WTC11 (cell line): ENCODE results near the gene RFK.

ENCODE experiments used
- JAZF1 ChIP-seq: fragments of 250-450 bp; sonication (Bioruptor Pico); IDR thresholded peaks from 2 replicates; pipeline ENCODE4 v1.9.0; 2021; ENCODE audit warnings: moderate library complexity, mild to moderate bottlenecking, inconsistent platforms
- NFYB ChIP-seq: sonication (generic); formaldehyde crosslinking; conservative IDR thresholded peaks from 2 replicates; pipeline ENCODE4 v1.8.0; 2022; ENCODE audit warnings: low read depth, missing genetic modification reagents
- TP53 ChIP-seq: sonication (generic); formaldehyde crosslinking; IDR thresholded peaks from 2 replicates; pipeline ENCODE4 v1.8.1; 2023; ENCODE audit warnings: mild to moderate bottlenecking, missing genetic modification reagents
- ZNF263 ChIP-seq: sonication (generic); formaldehyde crosslinking; IDR thresholded peaks from 2 replicates; pipeline ENCODE4 v1.8.1; 2022; ENCODE audit warnings: low read depth, mild to moderate bottlenecking, moderate library complexity, missing genetic modification reagents
- TF ChIP-seq, protein P1 (sequence below): fragments of 200-600 bp; IDR thresholded peaks from 2 replicates; pipeline ENCODE4 v1.8.0; 2022; ENCODE audit warnings: antibody characterized with exemption
- TF ChIP-seq, protein P2 (sequence below): sonication (generic); formaldehyde crosslinking; IDR thresholded peaks from 2 replicates; pipeline ENCODE4 v1.8.0; 2022; ENCODE audit warnings: missing genetic modification reagents
- TF ChIP-seq, protein P3 (sequence below): sonication (generic); formaldehyde crosslinking; IDR thresholded peaks from 2 replicates; pipeline ENCODE4 v1.8.0; 2022; ENCODE audit warnings: mild to moderate bottlenecking, missing genetic modification reagents
- TF ChIP-seq, protein P4 (sequence below): fragments of 250-450 bp; sonication (Bioruptor Pico); IDR thresholded peaks from 2 replicates; pipeline ENCODE4 v1.9.0; 2021; ENCODE audit warnings: moderate library complexity, mild to moderate bottlenecking, inconsistent platforms, borderline replicate concordance

DNA sequence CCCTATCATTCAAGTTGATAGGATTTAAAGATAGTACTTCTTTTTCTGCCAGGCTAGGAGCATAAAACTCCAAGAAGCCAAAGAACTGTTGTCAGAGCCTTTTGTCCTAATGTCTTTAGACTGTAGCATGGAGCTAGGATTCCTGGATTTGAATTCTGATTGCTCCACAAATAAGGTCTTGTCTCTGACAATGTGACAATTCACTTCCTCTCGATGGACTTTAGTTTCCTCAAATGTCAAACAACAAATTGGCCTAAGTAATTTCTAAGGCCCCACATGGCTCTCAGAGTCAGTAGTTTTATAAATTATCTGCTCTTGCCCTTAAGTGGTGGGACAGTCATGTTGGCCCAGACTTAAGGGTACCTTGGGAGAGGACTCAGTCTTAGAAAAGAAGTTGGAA lies 36.7 kb downstream of the RFK start:
- TF ChIP-seq, protein P1, sequence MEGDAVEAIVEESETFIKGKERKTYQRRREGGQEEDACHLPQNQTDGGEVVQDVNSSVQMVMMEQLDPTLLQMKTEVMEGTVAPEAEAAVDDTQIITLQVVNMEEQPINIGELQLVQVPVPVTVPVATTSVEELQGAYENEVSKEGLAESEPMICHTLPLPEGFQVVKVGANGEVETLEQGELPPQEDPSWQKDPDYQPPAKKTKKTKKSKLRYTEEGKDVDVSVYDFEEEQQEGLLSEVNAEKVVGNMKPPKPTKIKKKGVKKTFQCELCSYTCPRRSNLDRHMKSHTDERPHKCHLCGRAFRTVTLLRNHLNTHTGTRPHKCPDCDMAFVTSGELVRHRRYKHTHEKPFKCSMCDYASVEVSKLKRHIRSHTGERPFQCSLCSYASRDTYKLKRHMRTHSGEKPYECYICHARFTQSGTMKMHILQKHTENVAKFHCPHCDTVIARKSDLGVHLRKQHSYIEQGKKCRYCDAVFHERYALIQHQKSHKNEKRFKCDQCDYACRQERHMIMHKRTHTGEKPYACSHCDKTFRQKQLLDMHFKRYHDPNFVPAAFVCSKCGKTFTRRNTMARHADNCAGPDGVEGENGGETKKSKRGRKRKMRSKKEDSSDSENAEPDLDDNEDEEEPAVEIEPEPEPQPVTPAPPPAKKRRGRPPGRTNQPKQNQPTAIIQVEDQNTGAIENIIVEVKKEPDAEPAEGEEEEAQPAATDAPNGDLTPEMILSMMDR = no peak
- TF ChIP-seq, protein P2, sequence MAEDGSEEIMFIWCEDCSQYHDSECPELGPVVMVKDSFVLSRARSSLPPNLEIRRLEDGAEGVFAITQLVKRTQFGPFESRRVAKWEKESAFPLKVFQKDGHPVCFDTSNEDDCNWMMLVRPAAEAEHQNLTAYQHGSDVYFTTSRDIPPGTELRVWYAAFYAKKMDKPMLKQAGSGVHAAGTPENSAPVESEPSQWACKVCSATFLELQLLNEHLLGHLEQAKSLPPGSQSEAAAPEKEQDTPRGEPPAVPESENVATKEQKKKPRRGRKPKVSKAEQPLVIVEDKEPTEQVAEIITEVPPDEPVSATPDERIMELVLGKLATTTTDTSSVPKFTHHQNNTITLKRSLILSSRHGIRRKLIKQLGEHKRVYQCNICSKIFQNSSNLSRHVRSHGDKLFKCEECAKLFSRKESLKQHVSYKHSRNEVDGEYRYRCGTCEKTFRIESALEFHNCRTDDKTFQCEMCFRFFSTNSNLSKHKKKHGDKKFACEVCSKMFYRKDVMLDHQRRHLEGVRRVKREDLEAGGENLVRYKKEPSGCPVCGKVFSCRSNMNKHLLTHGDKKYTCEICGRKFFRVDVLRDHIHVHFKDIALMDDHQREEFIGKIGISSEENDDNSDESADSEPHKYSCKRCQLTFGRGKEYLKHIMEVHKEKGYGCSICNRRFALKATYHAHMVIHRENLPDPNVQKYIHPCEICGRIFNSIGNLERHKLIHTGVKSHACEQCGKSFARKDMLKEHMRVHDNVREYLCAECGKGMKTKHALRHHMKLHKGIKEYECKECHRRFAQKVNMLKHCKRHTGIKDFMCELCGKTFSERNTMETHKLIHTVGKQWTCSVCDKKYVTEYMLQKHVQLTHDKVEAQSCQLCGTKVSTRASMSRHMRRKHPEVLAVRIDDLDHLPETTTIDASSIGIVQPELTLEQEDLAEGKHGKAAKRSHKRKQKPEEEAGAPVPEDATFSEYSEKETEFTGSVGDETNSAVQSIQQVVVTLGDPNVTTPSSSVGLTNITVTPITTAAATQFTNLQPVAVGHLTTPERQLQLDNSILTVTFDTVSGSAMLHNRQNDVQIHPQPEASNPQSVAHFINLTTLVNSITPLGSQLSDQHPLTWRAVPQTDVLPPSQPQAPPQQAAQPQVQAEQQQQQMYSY = no peak
- TF ChIP-seq TP53 (CRISPR knock-in tag) = no peak
- no peak for TF ChIP-seq JAZF1 (CRISPR knock-in tag)
- TF ChIP-seq, protein P3, sequence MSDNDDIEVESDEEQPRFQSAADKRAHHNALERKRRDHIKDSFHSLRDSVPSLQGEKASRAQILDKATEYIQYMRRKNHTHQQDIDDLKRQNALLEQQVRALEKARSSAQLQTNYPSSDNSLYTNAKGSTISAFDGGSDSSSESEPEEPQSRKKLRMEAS (CRISPR knock-in tag) = no peak
- TF ChIP-seq, protein P4, sequence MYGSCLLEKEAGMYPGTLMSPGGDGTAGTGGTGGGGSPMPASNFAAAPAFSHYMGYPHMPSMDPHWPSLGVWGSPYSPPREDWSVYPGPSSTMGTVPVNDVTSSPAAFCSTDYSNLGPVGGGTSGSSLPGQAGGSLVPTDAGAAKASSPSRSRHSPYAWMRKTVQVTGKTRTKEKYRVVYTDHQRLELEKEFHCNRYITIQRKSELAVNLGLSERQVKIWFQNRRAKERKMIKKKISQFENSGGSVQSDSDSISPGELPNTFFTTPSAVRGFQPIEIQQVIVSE (CRISPR knock-in tag) = no peak
- TF ChIP-seq NFYB (CRISPR knock-in tag) = no peak
- no peak for TF ChIP-seq ZNF263
